Naive thymus-derived CD8-positive, alpha-beta T cell (primary cell): ENCODE results near the gene ASMT. TPM values are rescaled to one million over a fixed set of nuclear protein-coding genes. Genes with fewer than 3 reads are reported as not detected.

Experiments used
- polyA plus RNA-seq, 3 donors: library from polyadenylated mRNA; unstranded; fragments of 300-500 nt; fragmentation: Illumina TruSeq; gene quantifications; one replicate each; pipeline ENCODE4 v1.2.3, GENCODE V29; 2021
- total RNA-seq, 8 experiments: library from RNA in 2 of 8; stranded (reverse) in 2 of 8; gene quantifications; one replicate each; pipeline ENCODE4 v1.2.3 and lab custom pipeline; 2021 to 2026

ASMT gene
- total and polyA plus RNA-seq, 5 experiments from 2014 or later: not detected

Other genes with a start within 250 kb of the ASMT start
- 100 to 1,000 TPM; 251 to 254 TPM for gene SLC25A6, start 222.9 kb upstream of the ASMT start, total RNA-seq
- gene SLC25A6, start 222.9 kb upstream of the ASMT start, polyA plus RNA-seq: 100 to 1,000 TPM; 427 to 622 (median 526) TPM
- 10 to 100 TPM; 24.9 to 27.2 TPM for gene ASMTL, start 162.2 kb upstream of the ASMT start, total RNA-seq
- gene ASMTL, start 162.2 kb upstream of the ASMT start, polyA plus RNA-seq: 10 to 100 TPM; 37.8 to 43.6 (median 42.3) TPM
- 100 to 1,000 TPM; 131 to 132 TPM for gene P2RY8, start 77.9 kb upstream of the ASMT start, total RNA-seq
- gene P2RY8, start 77.9 kb upstream of the ASMT start, polyA plus RNA-seq: 100 to 1,000 TPM; 163 to 190 (median 169) TPM
- 100 to 1,000 TPM; 157 to 159 TPM for gene AKAP17A, start 23.5 kb upstream of the ASMT start, total RNA-seq
- gene AKAP17A, start 23.5 kb upstream of the ASMT start, polyA plus RNA-seq: 10 to 100 TPM; 16.8 to 56.3 (median 22.8) TPM